Neuronal stem cell (in vitro differentiated cells): ENCODE data around the gene P3H3.
A peak's percentile ranks its signal among the peaks of the same experiment; 100 is the strongest.

Experiments used
- DNase-seq: peaks from one replicate; pipeline ENCODE4 v3.0.0-alpha.2; 2013; ENCODE audit warnings: low spot score
- H2AFZ ChIP-seq: one replicate; pipeline ENCODE4 v1.6.1; 2013; ENCODE audit warnings: mild to moderate bottlenecking, low read length, inconsistent platforms
- H2AK5ac ChIP-seq: 2 replicates; pipeline ENCODE4 v1.6.1; 2013; ENCODE audit warnings: low read depth, mild to moderate bottlenecking, inconsistent platforms, low read length, moderate library complexity, mixed read lengths
- H2BK120ac ChIP-seq: 2 replicates; pipeline ENCODE4 v1.6.1; 2013; ENCODE audit warnings: low read depth, mild to moderate bottlenecking, inconsistent platforms, low read length, moderate library complexity, mixed read lengths
- H2BK12ac ChIP-seq: one replicate; pipeline ENCODE4 v1.6.1; 2013; ENCODE audit warnings: low read length, inconsistent platforms
- H2BK15ac ChIP-seq: 2 replicates; pipeline ENCODE4 v1.6.1; 2013; ENCODE audit warnings: mild to moderate bottlenecking, low read length, inconsistent platforms, mixed read lengths
- H2BK5ac ChIP-seq: one replicate; pipeline ENCODE4 v1.6.1; 2013; ENCODE audit warnings: inconsistent platforms, mild to moderate bottlenecking, low read length, moderate library complexity
- H3K14ac ChIP-seq: one replicate; pipeline ENCODE4 v1.6.1; 2013; ENCODE audit warnings: low read length, inconsistent platforms
- H3K18ac ChIP-seq: 2 replicates; pipeline ENCODE4 v1.6.1; 2013; ENCODE audit warnings: low read length, inconsistent platforms
- H3K23ac ChIP-seq: 2 replicates; pipeline ENCODE4 v1.6.1; 2013; ENCODE audit warnings: low read depth, mild to moderate bottlenecking, mixed read lengths, low read length, inconsistent platforms; ENCODE audit not compliant: poor library complexity
- H3K27ac ChIP-seq: replicated peaks from 3 replicates; pipeline ENCODE4 v1.5.1; 2013; ENCODE audit warnings: low read length, inconsistent platforms
- H3K27me3 ChIP-seq, 3 experiments: 2 replicates each; pipeline ENCODE4 v1.6.1; 2013; ENCODE audit warnings: low read length in 3 of 3, mild to moderate bottlenecking in 2 of 3, inconsistent platforms in 1 of 3, low read depth in 1 of 3, mixed read lengths in 1 of 3, moderate library complexity in 1 of 3; ENCODE audit not compliant: control insufficient read depth in 3 of 3, insufficient read depth in 3 of 3
- H3K36me3 ChIP-seq, 2 donors: replicated peaks in 1 of 2; 2 replicates each; pipeline ENCODE4 v1.6.1; 2013; ENCODE audit warnings: low read length in 2 of 2; ENCODE audit not compliant: control insufficient read depth in 2 of 2, insufficient read depth in 2 of 2
- H3K4ac ChIP-seq: 2 replicates; pipeline ENCODE4 v1.6.1; 2013; ENCODE audit warnings: inconsistent platforms, mild to moderate bottlenecking, low read length, moderate library complexity
- H3K4me1 ChIP-seq, 2 donors: 1 replicate in 1 of 2; 2 replicates in 1 of 2; pipeline ENCODE4 v1.6.1; 2013; ENCODE audit warnings: low read length in 2 of 2, low read depth in 1 of 2; ENCODE audit not compliant: control insufficient read depth in 2 of 2, insufficient read depth in 1 of 2
- H3K4me2 ChIP-seq: one replicate; pipeline ENCODE4 v1.6.1; 2013; ENCODE audit warnings: mild to moderate bottlenecking, low read length, inconsistent platforms; ENCODE audit not compliant: insufficient read depth, poor library complexity, severe bottlenecking
- H3K4me3 ChIP-seq, 2 donors: 2 replicates each; pipeline ENCODE4 v1.5.1; 2013; ENCODE audit warnings: low read length in 2 of 2, mild to moderate bottlenecking in 2 of 2, inconsistent platforms in 1 of 2, moderate library complexity in 1 of 2
- H3K79me1 ChIP-seq: one replicate; pipeline ENCODE4 v1.6.1; 2013; ENCODE audit warnings: low read depth, mild to moderate bottlenecking, inconsistent platforms, low read length, moderate library complexity
- H3K9ac ChIP-seq: one replicate; pipeline ENCODE4 v1.6.1; 2013; ENCODE audit warnings: mild to moderate bottlenecking, low read depth, low read length, inconsistent platforms; ENCODE audit not compliant: poor library complexity
- H3K9me3 ChIP-seq, 2 donors: replicated peaks in 1 of 2; 2 replicates each; pipeline versions ENCODE3 to v1.6.1; 2013; ENCODE audit warnings: low read length in 2 of 2, mild to moderate bottlenecking in 2 of 2, inconsistent platforms in 1 of 2, low read depth in 1 of 2, mixed read lengths in 1 of 2, moderate library complexity in 1 of 2; ENCODE audit not compliant: control insufficient read depth in 2 of 2, insufficient read depth in 1 of 2
- H4K8ac ChIP-seq: one replicate; pipeline ENCODE4 v1.6.1; 2013; ENCODE audit warnings: low read depth, mild to moderate bottlenecking, inconsistent platforms, low read length, moderate library complexity
- H4K91ac ChIP-seq: one replicate; pipeline ENCODE4 v1.6.1; 2013; ENCODE audit warnings: low read length, low read depth, mild to moderate bottlenecking, inconsistent platforms; ENCODE audit not compliant: poor library complexity
- WGBS, 2 donors: extraction: QIAGEN DNeasy Blood & Tissue Kit; methylation state at CpG; one replicate each; pipeline ENCODE4 v1.1.7; 2013; ENCODE audit warnings: missing lambda C conversion rate in 2 of 2, mixed read lengths in 1 of 2; ENCODE audit not compliant: insufficient read length in 2 of 2, insufficient replicate concordance in 1 of 2; ENCODE audit errors: extremely low coverage in 2 of 2; 5-methylcytosine and 5-hydroxymethylcytosine counted together

The P3H3 gene

DNA sequence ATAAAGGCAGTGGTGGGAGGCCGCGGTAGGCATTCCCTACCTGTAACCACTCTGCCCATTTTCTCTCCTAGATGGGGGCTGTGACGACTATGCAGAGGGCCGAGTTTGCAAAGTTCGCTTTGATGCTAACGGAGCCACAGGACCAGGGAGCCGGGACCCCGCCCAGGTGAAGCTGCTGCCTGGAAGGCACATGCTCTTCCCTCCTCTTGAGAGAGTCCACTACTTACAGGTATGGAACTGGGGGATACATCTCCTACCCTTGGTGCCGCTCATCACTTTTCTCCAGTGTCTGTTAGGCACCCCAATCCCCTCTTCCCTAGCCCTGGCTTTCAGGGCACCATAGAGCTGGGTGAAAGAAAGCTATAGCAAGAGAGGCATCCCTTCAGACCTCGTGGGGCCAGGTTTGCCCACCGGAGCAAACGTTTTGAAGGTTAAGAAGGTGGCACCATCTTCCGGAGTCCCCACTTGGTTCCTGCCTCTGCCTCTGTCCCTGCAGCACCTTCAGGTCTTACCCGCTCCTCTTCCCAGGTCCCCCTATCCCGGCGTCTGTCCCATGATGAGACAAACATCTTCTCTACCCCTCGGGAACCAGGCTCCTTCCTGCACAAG is 2.0 kb upstream of the P3H3 start:
- H2AK5ac ChIP-seq, result peak overlapping the region; percentile 96
- H3K4me2 ChIP-seq, result no peak overlapping the region
- H3K18ac ChIP-seq, result no peak overlapping the region
- H3K79me1 ChIP-seq, result peaks cover 31% of the 10 kb centered on the region
- peak overlapping the region; percentile 57 for H4K91ac ChIP-seq
- peak overlapping the region; percentile 75 for H2BK5ac ChIP-seq
- peaks cover 21 to 34% of the 10 kb centered on the region in 2 donors for H3K4me1 ChIP-seq
- H3K36me3 ChIP-seq, result peaks cover 16 to 18% of the 10 kb centered on the region in 2 donors
- no peak overlapping the region for H3K4ac ChIP-seq
- no peaks in the 10 kb centered on the region for H3K27me3 ChIP-seq
- peak overlapping the region; percentile 77 for H2BK120ac ChIP-seq
- H3K23ac ChIP-seq, result no peak overlapping the region
- no CpG with 5 or more reads among the region's 17 CpGs for WGBS, 2 donors
- H2BK12ac ChIP-seq, result no peak overlapping the region
- no peak overlapping the region for H4K8ac ChIP-seq
- H3K4me3 ChIP-seq, result no peak overlapping the region
- peaks cover 0 to 3% of the 10 kb centered on the region in 2 donors for H3K9me3 ChIP-seq
- H2BK15ac ChIP-seq, result peak overlapping the region; percentile 82
- no peak for DNase-seq
- H3K14ac ChIP-seq, result no peak overlapping the region
- H3K9ac ChIP-seq, result no peak overlapping the region
- H3K27ac ChIP-seq, result no peak overlapping the region
- no peak overlapping the region for H2AFZ ChIP-seq

DNA sequence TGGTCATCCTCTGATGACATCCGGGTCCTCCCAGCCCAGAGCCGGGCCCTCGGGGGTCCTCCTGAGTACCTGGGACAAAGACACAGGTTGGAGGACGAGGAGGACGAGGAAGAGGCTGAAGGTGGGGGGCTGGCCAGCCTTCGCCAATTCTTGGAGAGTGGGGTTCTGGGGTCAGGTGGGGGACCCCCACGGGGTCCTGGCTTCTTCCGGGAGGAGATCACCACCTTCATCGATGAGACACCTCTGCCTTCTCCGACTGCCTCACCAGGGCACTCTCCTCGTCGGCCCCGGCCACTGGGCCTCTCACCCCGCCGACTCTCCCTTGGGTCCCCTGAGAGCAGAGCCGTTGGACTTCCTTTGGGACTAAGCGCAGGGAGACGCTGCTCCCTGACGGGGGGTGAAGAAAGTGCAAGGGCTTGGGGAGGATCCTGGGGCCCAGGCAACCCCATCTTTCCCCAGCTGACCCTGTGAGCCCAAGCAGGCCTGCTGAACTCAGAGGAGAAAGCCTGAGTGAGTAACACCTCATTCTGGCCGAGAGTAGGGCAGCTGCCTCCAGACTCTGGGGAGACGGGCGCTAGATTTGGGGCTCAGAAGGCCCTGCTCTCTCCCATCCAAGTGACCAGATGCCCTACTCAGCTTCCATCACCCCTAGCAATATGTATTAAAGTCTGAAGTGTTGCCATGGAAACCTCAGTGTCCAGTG is 1.3 kb upstream of the P3H3 start:
- peaks cover 0 to 3% of the 10 kb centered on the region in 2 donors for H3K9me3 ChIP-seq
- H2AK5ac ChIP-seq, result peak overlapping the region; percentile 96
- no peak overlapping the region for H4K8ac ChIP-seq
- no peak overlapping the region for H4K91ac ChIP-seq
- peak overlapping the region; percentile 75 for H2BK5ac ChIP-seq
- H3K18ac ChIP-seq, result peak overlapping the region; percentile 63
- H3K23ac ChIP-seq, result no peak overlapping the region
- no peak overlapping the region for H3K14ac ChIP-seq
- peak overlapping the region; percentile 82 for H2BK15ac ChIP-seq
- peak overlapping the region; percentile 38 for H3K4me2 ChIP-seq
- H2BK120ac ChIP-seq, result no peak overlapping the region
- no peak overlapping the region for H2AFZ ChIP-seq
- DNase-seq, result no peak
- H3K4me1 ChIP-seq, result peaks cover 20 to 33% of the 10 kb centered on the region in 2 donors
- H3K27ac ChIP-seq, result peak overlapping the region; percentile 83
- peaks cover 36% of the 10 kb centered on the region for H3K79me1 ChIP-seq
- peak overlapping the region; percentile 75 for H2BK12ac ChIP-seq
- no peak overlapping the region for H3K4me3 ChIP-seq
- H3K36me3 ChIP-seq, result peaks cover 23 to 25% of the 10 kb centered on the region in 2 donors
- no CpG with 5 or more reads among the region's 22 CpGs for WGBS, 2 donors
- no peaks in the 10 kb centered on the region for H3K27me3 ChIP-seq
- H3K9ac ChIP-seq, result peak overlapping the region; percentile 64
- H3K4ac ChIP-seq, result peak overlapping the region; percentile 71

DNA sequence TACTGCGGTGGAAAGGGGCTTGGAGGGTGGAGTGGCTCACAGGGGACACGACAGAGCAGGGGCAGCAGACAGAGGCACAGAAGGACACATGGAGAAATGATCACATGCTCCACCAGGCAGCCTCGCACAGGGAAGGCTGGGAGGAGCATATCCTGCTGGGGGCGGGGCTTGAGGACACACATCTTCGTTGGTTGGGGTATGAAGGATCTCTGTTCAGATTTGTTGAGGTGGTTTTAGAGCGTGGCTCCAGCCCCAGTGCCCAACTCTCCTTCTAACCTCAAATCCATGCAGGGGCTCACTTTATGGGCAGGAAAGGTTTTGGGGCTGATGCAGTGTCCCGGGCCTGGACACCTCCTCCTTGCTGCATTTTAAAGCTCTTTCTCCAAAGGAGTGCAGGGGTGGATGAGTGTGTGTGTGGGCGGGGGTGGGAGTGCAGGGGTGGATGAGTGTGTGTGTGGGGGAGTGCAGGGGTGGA is 733 bp upstream of the P3H3 start:
- H3K23ac ChIP-seq, result no peak overlapping the region
- no peak overlapping the region for H2BK120ac ChIP-seq
- peak overlapping the region in 1 of 2 donors; percentile 25 for H3K4me3 ChIP-seq
- H2AFZ ChIP-seq, result peak overlapping the region; percentile 60
- peak overlapping the region; percentile 63 for H3K18ac ChIP-seq
- H3K4ac ChIP-seq, result peak overlapping the region; percentile 71
- H3K9me3 ChIP-seq, result peaks cover 0 to 3% of the 10 kb centered on the region in 2 donors
- no peak overlapping the region for H2BK5ac ChIP-seq
- no peak overlapping the region for H3K14ac ChIP-seq
- no peaks in the 10 kb centered on the region for H3K27me3 ChIP-seq
- no CpG with 5 or more reads among the region's 8 CpGs for WGBS, 2 donors
- no peak overlapping the region for H3K9ac ChIP-seq
- H2BK15ac ChIP-seq, result peak overlapping the region; percentile 82
- peak overlapping the region; percentile 83 for H3K27ac ChIP-seq
- H2BK12ac ChIP-seq, result peak overlapping the region; percentile 75
- peak; percentile 83 for DNase-seq
- H4K91ac ChIP-seq, result no peak overlapping the region
- H3K79me1 ChIP-seq, result peaks cover 36% of the 10 kb centered on the region
- peak overlapping the region; percentile 96 for H2AK5ac ChIP-seq
- H3K36me3 ChIP-seq, result peaks cover 29% of the 10 kb centered on the region in 2 donors
- peak overlapping the region; percentile 38 for H3K4me2 ChIP-seq
- H4K8ac ChIP-seq, result no peak overlapping the region
- H3K4me1 ChIP-seq, result peaks cover 16 to 28% of the 10 kb centered on the region in 2 donors
